Measurements from ENCODE around the gene PRLH. TPM values are rescaled to one million over a fixed set of nuclear protein-coding genes. Genes with fewer than 3 reads are reported as not detected.
A peak's percentile ranks its signal among the peaks of the same experiment; 100 is the strongest.

The PRLH gene
- total and polyA plus RNA-seq, 4 donors: not detected

DNA sequence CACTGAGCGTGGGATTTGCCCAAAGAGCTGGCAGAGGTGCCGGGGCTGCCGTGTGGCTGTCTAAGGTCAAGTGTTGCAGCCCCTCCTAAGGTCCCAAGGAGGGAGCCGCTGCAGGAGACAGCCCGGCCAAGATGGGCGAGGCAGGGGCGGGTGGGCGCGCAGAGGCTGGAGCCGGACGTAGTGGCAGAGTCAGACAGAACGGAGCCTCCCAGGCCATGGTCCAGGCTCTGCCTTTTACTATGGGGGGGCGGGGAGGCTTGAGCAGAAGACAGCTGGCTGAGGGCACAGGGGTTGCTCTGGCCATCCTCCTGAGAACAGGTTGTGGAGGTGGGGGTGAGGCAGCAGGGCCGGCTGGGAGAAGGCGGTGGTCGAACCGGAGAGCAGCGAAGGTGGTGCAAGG lies 27.5 kb upstream of the PRLH start:
- Histone ChIP-seq H3K9me3 (ENCODE audit: control insufficient read depth in 4 of 4, insufficient read depth in 3 of 4, low read length in 3 of 4) (peaks cover 0 to 1% (median 0%) of the 10 kb centered on the region in 4 donors), H3K27ac (ENCODE audit: low read depth in 1 of 2, low read length in 1 of 2) (no peak overlapping the region), H3K4me1 (ENCODE audit: control insufficient read depth in 5 of 5, insufficient read depth in 5 of 5, low read length in 5 of 5) (peaks cover 0 to 2% (median 0%) of the 10 kb centered on the region in 5 donors), H3K27me3 (ENCODE audit: control insufficient read depth in 3 of 3, insufficient read depth in 3 of 3, low read length in 2 of 3) (peaks cover 0 to 3% (median 0%) of the 10 kb centered on the region in 3 donors), H3K9ac (ENCODE audit: insufficient read depth in 1 of 2, low read length in 2 of 2) (no peak overlapping the region), H3K4me3 (no peak overlapping the region), H3K36me3 (ENCODE audit: control insufficient read depth in 4 of 4, insufficient read depth in 4 of 4, low read length in 4 of 4) (peaks cover 0 to 8% (median 0%) of the 10 kb centered on the region in 4 donors)
- DNase-seq (no peak), ATAC-seq (ENCODE audit: insufficient read depth, low FRiP score) (no peak)
- WGBS, 2 donors: 94 to 96% methylated on average over 18 of the region's 18 CpGs
- TF ChIP-seq, protein P1, sequence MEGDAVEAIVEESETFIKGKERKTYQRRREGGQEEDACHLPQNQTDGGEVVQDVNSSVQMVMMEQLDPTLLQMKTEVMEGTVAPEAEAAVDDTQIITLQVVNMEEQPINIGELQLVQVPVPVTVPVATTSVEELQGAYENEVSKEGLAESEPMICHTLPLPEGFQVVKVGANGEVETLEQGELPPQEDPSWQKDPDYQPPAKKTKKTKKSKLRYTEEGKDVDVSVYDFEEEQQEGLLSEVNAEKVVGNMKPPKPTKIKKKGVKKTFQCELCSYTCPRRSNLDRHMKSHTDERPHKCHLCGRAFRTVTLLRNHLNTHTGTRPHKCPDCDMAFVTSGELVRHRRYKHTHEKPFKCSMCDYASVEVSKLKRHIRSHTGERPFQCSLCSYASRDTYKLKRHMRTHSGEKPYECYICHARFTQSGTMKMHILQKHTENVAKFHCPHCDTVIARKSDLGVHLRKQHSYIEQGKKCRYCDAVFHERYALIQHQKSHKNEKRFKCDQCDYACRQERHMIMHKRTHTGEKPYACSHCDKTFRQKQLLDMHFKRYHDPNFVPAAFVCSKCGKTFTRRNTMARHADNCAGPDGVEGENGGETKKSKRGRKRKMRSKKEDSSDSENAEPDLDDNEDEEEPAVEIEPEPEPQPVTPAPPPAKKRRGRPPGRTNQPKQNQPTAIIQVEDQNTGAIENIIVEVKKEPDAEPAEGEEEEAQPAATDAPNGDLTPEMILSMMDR (IDR thresholded peaks at IDR 0.05; ENCODE audit: control extremely low read depth, extremely low read depth): no peak

GRCh38 chr2:237539681-237540080 lies 26.7 kb upstream of the PRLH start:
- WGBS, 2 donors: 73 to 87% methylated on average over 6 of the region's 6 CpGs
- Histone ChIP-seq H3K27ac (ENCODE audit: low read depth in 1 of 2, low read length in 1 of 2) (peak overlapping the region in 1 of 2 donors; percentile 20), H3K27me3 (ENCODE audit: control insufficient read depth in 3 of 3, insufficient read depth in 3 of 3, low read length in 2 of 3) (peaks cover 0 to 3% (median 0%) of the 10 kb centered on the region in 3 donors), H3K9ac (ENCODE audit: insufficient read depth in 1 of 2, low read length in 2 of 2) (no peak overlapping the region), H3K9me3 (ENCODE audit: control insufficient read depth in 4 of 4, insufficient read depth in 3 of 4, low read length in 3 of 4) (no peaks in the 10 kb centered on the region), H3K4me3 (no peak overlapping the region), H3K4me1 (ENCODE audit: control insufficient read depth in 5 of 5, insufficient read depth in 5 of 5, low read length in 5 of 5) (no peaks in the 10 kb centered on the region), H3K36me3 (ENCODE audit: control insufficient read depth in 4 of 4, insufficient read depth in 4 of 4, low read length in 4 of 4) (peaks cover 0 to 8% (median 0%) of the 10 kb centered on the region in 4 donors)
- TF ChIP-seq, protein P1 (IDR thresholded peaks at IDR 0.05; ENCODE audit: control extremely low read depth, extremely low read depth): no peak
- DNase-seq (no peak), ATAC-seq (ENCODE audit: insufficient read depth, low FRiP score) (no peak)

- no peaks in the 10 kb centered on the region for H3K9me3 ChIP-seq (ENCODE audit: control insufficient read depth in 4 of 4, insufficient read depth in 3 of 4, low read length in 3 of 4)
- H3K9ac ChIP-seq (ENCODE audit: insufficient read depth in 1 of 2, low read length in 2 of 2): no peak overlapping the region
- no peak overlapping the region for H3K27ac ChIP-seq (ENCODE audit: low read depth in 1 of 2, low read length in 1 of 2)
- 86 to 95% methylated on average over 13 of the region's 13 CpGs for WGBS, 2 donors
- peaks cover 0 to 3% (median 0%) of the 10 kb centered on the region in 3 donors for H3K27me3 ChIP-seq (ENCODE audit: control insufficient read depth in 3 of 3, insufficient read depth in 3 of 3, low read length in 2 of 3)
- DNase-seq: no peak
- H3K36me3 ChIP-seq (ENCODE audit: control insufficient read depth in 4 of 4, insufficient read depth in 4 of 4, low read length in 4 of 4): peaks cover 0 to 8% (median 0%) of the 10 kb centered on the region in 4 donors
- TF ChIP-seq, protein P1 (IDR thresholded peaks at IDR 0.05; ENCODE audit: control extremely low read depth, extremely low read depth): no peak
- ATAC-seq (ENCODE audit: insufficient read depth, low FRiP score): no peak
- no peaks in the 10 kb centered on the region for H3K4me1 ChIP-seq (ENCODE audit: control insufficient read depth in 5 of 5, insufficient read depth in 5 of 5, low read length in 5 of 5)
- no peak overlapping the region for H3K4me3 ChIP-seq
Measured at GRCh38 chr2:237540223-237540775, 26.1 kb upstream of the PRLH start.

DNA sequence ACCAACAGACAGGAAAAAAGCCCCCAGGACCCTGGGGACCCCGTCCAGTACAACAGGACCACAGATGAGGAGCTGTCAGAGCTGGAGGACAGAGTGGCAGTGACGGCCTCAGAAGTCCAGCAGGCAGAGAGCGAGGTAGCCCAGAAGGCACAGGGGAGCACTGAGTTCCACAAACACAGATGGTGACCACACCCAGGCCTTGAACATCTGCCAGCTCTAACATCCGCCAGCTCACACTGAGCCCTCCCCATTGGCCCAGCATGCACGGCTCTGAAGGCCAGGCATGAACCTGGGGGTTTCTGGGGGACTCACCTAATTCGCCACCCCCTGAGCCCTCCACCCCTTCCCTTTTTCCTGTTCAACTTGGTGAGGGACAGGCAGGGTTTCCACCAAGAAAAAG lies 25.6 kb upstream of the PRLH start:
- Histone ChIP-seq H3K27ac (ENCODE audit: low read depth in 1 of 2, low read length in 1 of 2) (no peak overlapping the region), H3K4me1 (ENCODE audit: control insufficient read depth in 5 of 5, insufficient read depth in 5 of 5, low read length in 5 of 5) (no peaks in the 10 kb centered on the region), H3K36me3 (ENCODE audit: control insufficient read depth in 4 of 4, insufficient read depth in 4 of 4, low read length in 4 of 4) (peaks cover 0 to 8% (median 0%) of the 10 kb centered on the region in 4 donors), H3K9ac (ENCODE audit: insufficient read depth in 1 of 2, low read length in 2 of 2) (no peak overlapping the region), H3K4me3 (no peak overlapping the region), H3K9me3 (ENCODE audit: control insufficient read depth in 4 of 4, insufficient read depth in 3 of 4, low read length in 3 of 4) (no peaks in the 10 kb centered on the region), H3K27me3 (ENCODE audit: control insufficient read depth in 3 of 3, insufficient read depth in 3 of 3, low read length in 2 of 3) (peaks cover 0 to 3% (median 0%) of the 10 kb centered on the region in 3 donors)
- WGBS, 2 donors: 43 to 57% methylated on average over 6 of the region's 6 CpGs
- ATAC-seq (ENCODE audit: insufficient read depth, low FRiP score) (no peak), DNase-seq (peak in 2 of 3 donors; percentile 26 to 64)
- TF ChIP-seq, protein P1 (IDR thresholded peaks at IDR 0.05; ENCODE audit: control extremely low read depth, extremely low read depth): no peak
